HCT116 (cell line): ENCODE results near the gene TLX3. TPM values are rescaled to one million over a fixed set of nuclear protein-coding genes. Genes with fewer than 3 reads are reported as not detected.

Experiments
- ATAC-seq: fragments of 200-7000 bp; cut with Tn5 transposase; 2 replicates; pipeline ENCODE4 v1.9.1; 2020; ENCODE audit warnings: mild to moderate bottlenecking, moderate library complexity
- BruUV-seq: library from RNA; stranded (reverse); fragments of 400-500 nt; replicated peaks from 2 replicates; lab custom pipeline; 2021; lab: Mats Ljungman, UMichigan
- CTCF ChIA-PET: fragments of 300-600 bp; sonication (Branson Sonifier 250); formaldehyde crosslinking; loops from one replicate; lab custom pipeline; 2021; ENCODE audit warnings: antibody characterized with exemption; lab: Charles Lee
- POLR2A ChIA-PET: fragments of 300-600, 350-600 bp; sonication (Branson Sonifier 250); formaldehyde crosslinking; loops from one replicate; lab custom pipeline; 2021; ENCODE audit warnings: antibody characterized with exemption; lab: Charles Lee
- RAD21 ChIA-PET, 2 experiments: fragments of 300-600 bp; sonication (Branson Sonifier 250); formaldehyde crosslinking; loops; one replicate each; lab custom pipeline; 2023; ENCODE audit warnings: low total read pairs in 2 of 2; ENCODE audit not compliant: uncharacterized antibody in 2 of 2, unreplicated experiment in 2 of 2, low non-redundant PET in 1 of 2; lab: Charles Lee
- DNase-seq: peaks from one replicate; pipeline ENCODE4 v3.0.0-alpha.2; 2010; ENCODE audit warnings: low read depth, low spot score
- H2AFZ ChIP-seq: fragments of 200-600 bp; shearing (Covaris generic), sonication (generic); 2 replicates; pipeline ENCODE4 v1.6.1; 2017; ENCODE audit warnings: low read depth, mixed run types, mixed read lengths, antibody characterized with exemption, low read length; ENCODE audit not compliant: poor library complexity, severe bottlenecking
- H3K27ac ChIP-seq: 2 replicates; pipeline ENCODE4 v1.5.1; 2012; ENCODE audit warnings: low read depth, low read length
- H3K27me3 ChIP-seq: fragments of 200-600 bp; sonication (generic); 2 replicates; pipeline ENCODE4 v1.6.1; 2016; ENCODE audit warnings: mixed run types, low read length, mixed read lengths; ENCODE audit not compliant: insufficient read depth
- H3K36me3 ChIP-seq, 2 experiments: fragments of 200-500 bp in 1 of 2; fragments of 200-600 bp in 1 of 2; sonication (Bioruptor generic) in 1 of 2; sonication (generic) in 1 of 2; 2 replicates each; pipeline versions ENCODE4 v1.5.1 to v1.6.1; 2014 to 2016; ENCODE audit warnings: low read length in 2 of 2, inconsistent platforms in 1 of 2, mixed read lengths in 1 of 2, mixed run types in 1 of 2; ENCODE audit not compliant: insufficient read depth in 2 of 2, control insufficient read depth in 1 of 2
- H3K4me1 ChIP-seq, 2 experiments: fragments of 200-600 bp in 1 of 2; sonication (generic) in 1 of 2; 2 replicates each; pipeline versions ENCODE4 v1.5.1 to v1.6.1; 2012 to 2017; ENCODE audit warnings: low read length in 2 of 2, inconsistent platforms in 1 of 2, mild to moderate bottlenecking in 1 of 2, mixed read lengths in 1 of 2, mixed run types in 1 of 2, moderate library complexity in 1 of 2; ENCODE audit not compliant: insufficient read depth in 2 of 2, control insufficient read depth in 1 of 2
- H3K4me2 ChIP-seq: fragments of 200-600 bp; sonication (generic); 2 replicates; pipeline ENCODE4 v1.6.1; 2017; ENCODE audit warnings: mixed run types, low read length, mixed read lengths
- H3K4me3 ChIP-seq, 2 experiments: fragments of 200-600 bp in 1 of 2; sonication (generic) in 1 of 2; replicated peaks in 1 of 2; 2 replicates each; pipeline ENCODE4 v1.5.1; 2011 to 2016; ENCODE audit warnings: low read length in 2 of 2, control low read depth in 1 of 2, low read depth in 1 of 2, mild to moderate bottlenecking in 1 of 2, mixed read lengths in 1 of 2, mixed run types in 1 of 2
- H3K79me2 ChIP-seq: fragments of 200-600 bp; sonication (generic); 2 replicates; pipeline ENCODE4 v1.6.1; 2017; ENCODE audit warnings: mild to moderate bottlenecking, mixed run types, low read length, moderate library complexity, mixed read lengths; ENCODE audit not compliant: insufficient read depth
- H3K9ac ChIP-seq: fragments of 200-600 bp; sonication (generic); 2 replicates; pipeline ENCODE4 v1.6.1; 2016; ENCODE audit warnings: low read length, mixed read lengths
- H3K9me2 ChIP-seq: fragments of 200-600 bp; sonication (generic), shearing (Covaris generic); 2 replicates; pipeline ENCODE4 v1.6.1; 2017; ENCODE audit warnings: mixed run types, mild to moderate bottlenecking, moderate library complexity; ENCODE audit not compliant: insufficient read depth
- H3K9me3 ChIP-seq, 2 experiments: fragments of 200-500 bp in 1 of 2; fragments of 200-600 bp in 1 of 2; sonication (Bioruptor generic) in 1 of 2; sonication (generic) in 1 of 2; 2 replicates each; pipeline ENCODE4 v1.6.1; 2014 to 2017; ENCODE audit warnings: low read length in 2 of 2, mixed read lengths in 2 of 2, inconsistent platforms in 1 of 2, low read depth in 1 of 2, mild to moderate bottlenecking in 1 of 2, mixed run types in 1 of 2, moderate library complexity in 1 of 2; ENCODE audit not compliant: control insufficient read depth in 1 of 2, insufficient read depth in 1 of 2
- H4K20me1 ChIP-seq: fragments of 200-600 bp; sonication (generic), shearing (Covaris generic); 2 replicates; pipeline ENCODE4 v1.6.1; 2017; ENCODE audit warnings: mixed run types, mild to moderate bottlenecking, moderate library complexity; ENCODE audit not compliant: insufficient read depth
- CEBPB ChIP-seq: IDR thresholded peaks from 2 replicates; pipeline ENCODE4 v1.6.1; 2012; ENCODE audit warnings: low read depth
- EGR1 ChIP-seq: IDR thresholded peaks from 2 replicates; pipeline ENCODE4 v1.6.1; 2012; ENCODE audit warnings: low read depth
- EZH2 ChIP-seq: fragments of 200-600 bp; sonication (generic); IDR thresholded peaks from 2 replicates; pipeline ENCODE4 v1.6.1; 2017; ENCODE audit warnings: antibody characterized with exemption, mixed run types
- EZH2phosphoT487 ChIP-seq: fragments of 200-600 bp; IDR thresholded peaks from 2 replicates; pipeline ENCODE4 v1.6.1; 2018; ENCODE audit warnings: antibody characterized with exemption, borderline replicate concordance
- FOSL1 ChIP-seq: IDR thresholded peaks from 2 replicates; pipeline ENCODE4 v1.6.1; 2012; ENCODE audit warnings: low read depth
- JUND ChIP-seq: IDR thresholded peaks from 2 replicates; pipeline ENCODE4 v1.6.1; 2012
- POLR2A ChIP-seq: IDR thresholded peaks from 2 replicates; pipeline ENCODE4 v1.7.0; 2011; ENCODE audit warnings: borderline replicate concordance; ENCODE audit not compliant: insufficient read depth, insufficient read length; ENCODE audit errors: extremely low read depth
- RAD21 ChIP-seq: IDR thresholded peaks from 2 replicates; pipeline ENCODE4 v1.6.1; 2012; ENCODE audit warnings: low read depth, mild to moderate bottlenecking
- SP1 ChIP-seq: IDR thresholded peaks from 2 replicates; pipeline ENCODE4 v1.6.1; 2012; ENCODE audit warnings: low read depth
- ZBTB33 ChIP-seq: IDR thresholded peaks from 2 replicates; pipeline ENCODE4 v1.6.1; 2011; ENCODE audit warnings: mild to moderate bottlenecking, low read length, moderate library complexity; ENCODE audit not compliant: insufficient replicate concordance; ENCODE audit errors: extremely low read depth
- ZFX ChIP-seq: fragments of 450-650 bp; IDR thresholded peaks from 2 replicates; pipeline ENCODE4 v1.6.1; 2017
- intact Hi-C: fragments of 100-400 bp; cut with micrococcal nuclease; formaldehyde crosslinking; loops from 2 replicates; pipeline ENCODE4 v1.10.0; 2022
- total RNA-seq: library from RNA; stranded (reverse); gene quantifications from one replicate; pipeline ENCODE4 v1.2.1, GENCODE V29; 2021; ENCODE audit not compliant: unreplicated experiment
- TF ChIP-seq, protein P1 (sequence below), 3 experiments: fragments of 200-600 bp in 1 of 3; sonication (generic) in 1 of 3; IDR thresholded peaks in 2 of 3; conservative IDR thresholded peaks in 1 of 3; 2 replicates each; pipeline ENCODE4 v1.5.1; 2012 to 2017; ENCODE audit warnings: low read depth in 2 of 3, low read length in 2 of 3, antibody characterized with exemption in 1 of 3, borderline replicate concordance in 1 of 3, control low read depth in 1 of 3, mild to moderate bottlenecking in 1 of 3, mixed read lengths in 1 of 3, mixed run types in 1 of 3, moderate library complexity in 1 of 3; ENCODE audit not compliant: insufficient read depth in 1 of 3
- TF ChIP-seq, protein P2 (sequence below): IDR thresholded peaks from 2 replicates; pipeline ENCODE4 v1.6.1; 2012

Gene TLX3
- total RNA-seq, 1 experiment from 2014 or later = 4.6 TPM

DNA sequence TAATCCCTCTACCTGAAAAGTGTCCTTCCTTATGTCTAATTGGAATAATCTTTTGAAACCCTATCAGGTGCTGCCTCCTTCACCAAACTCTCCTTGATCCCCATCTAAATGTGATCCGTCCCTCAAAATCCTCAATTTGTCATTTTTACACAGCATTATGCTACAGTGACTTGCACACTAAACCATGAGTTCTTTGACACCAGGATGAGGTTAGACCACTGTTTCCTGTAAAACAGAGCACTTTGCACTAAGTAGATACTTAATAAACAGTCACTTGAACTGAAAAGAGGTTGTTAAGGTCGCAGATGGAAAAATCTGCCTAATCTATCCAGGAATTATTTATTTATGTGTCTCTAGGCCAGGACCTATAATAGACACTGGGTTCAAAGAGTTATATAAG, 44.2 kb upstream of the TLX3 start:
- H3K4me2 ChIP-seq = no peak overlapping the region
- H3K4me1 ChIP-seq = no peaks in the 10 kb centered on the region
- H3K4me3 ChIP-seq = no peak overlapping the region
- no peak for DNase-seq
- H3K9me3 ChIP-seq = no peaks in the 10 kb centered on the region
- H4K20me1 ChIP-seq = no peaks in the 10 kb centered on the region
- H3K27ac ChIP-seq = no peak overlapping the region
- H2AFZ ChIP-seq = no peak overlapping the region
- ATAC-seq = no peak
- no TSS peak for BruUV-seq
- no peaks in the 10 kb centered on the region for H3K27me3 ChIP-seq
- H3K9me2 ChIP-seq = no peaks in the 10 kb centered on the region
- no peaks in the 10 kb centered on the region for H3K79me2 ChIP-seq
- TF ChIP-seq RAD21 = no peak
- TF ChIP-seq, protein P1, sequence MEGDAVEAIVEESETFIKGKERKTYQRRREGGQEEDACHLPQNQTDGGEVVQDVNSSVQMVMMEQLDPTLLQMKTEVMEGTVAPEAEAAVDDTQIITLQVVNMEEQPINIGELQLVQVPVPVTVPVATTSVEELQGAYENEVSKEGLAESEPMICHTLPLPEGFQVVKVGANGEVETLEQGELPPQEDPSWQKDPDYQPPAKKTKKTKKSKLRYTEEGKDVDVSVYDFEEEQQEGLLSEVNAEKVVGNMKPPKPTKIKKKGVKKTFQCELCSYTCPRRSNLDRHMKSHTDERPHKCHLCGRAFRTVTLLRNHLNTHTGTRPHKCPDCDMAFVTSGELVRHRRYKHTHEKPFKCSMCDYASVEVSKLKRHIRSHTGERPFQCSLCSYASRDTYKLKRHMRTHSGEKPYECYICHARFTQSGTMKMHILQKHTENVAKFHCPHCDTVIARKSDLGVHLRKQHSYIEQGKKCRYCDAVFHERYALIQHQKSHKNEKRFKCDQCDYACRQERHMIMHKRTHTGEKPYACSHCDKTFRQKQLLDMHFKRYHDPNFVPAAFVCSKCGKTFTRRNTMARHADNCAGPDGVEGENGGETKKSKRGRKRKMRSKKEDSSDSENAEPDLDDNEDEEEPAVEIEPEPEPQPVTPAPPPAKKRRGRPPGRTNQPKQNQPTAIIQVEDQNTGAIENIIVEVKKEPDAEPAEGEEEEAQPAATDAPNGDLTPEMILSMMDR (IDR thresholded peaks at IDR 0.05 in 2 of 3, conservative IDR thresholded peaks at IDR 0.05 in 1 of 3; ENCODE audit: borderline replicate concordance in 1 of 3, insufficient read depth in 1 of 3, low read depth in 2 of 3, low read length in 2 of 3) = no peak
- no peak for TF ChIP-seq FOSL1
- TF ChIP-seq POLR2A = no peak
- TF ChIP-seq JUND = no peak
- TF ChIP-seq CEBPB = no peak
- TF ChIP-seq SP1 = no peak
- no peak for TF ChIP-seq EGR1
- ChIA-PET POLR2A (no interaction called here), RAD21 (no interaction called here), CTCF (no interaction called here)
- intact Hi-C loops = no loop called here
- H3K9ac ChIP-seq = no peak overlapping the region
- H3K36me3 ChIP-seq = no peaks in the 10 kb centered on the region

- Histone ChIP-seq H3K4me3 (no peak overlapping the region), H4K20me1 (no peaks in the 10 kb centered on the region), H3K27ac (no peak overlapping the region), H3K36me3 (no peaks in the 10 kb centered on the region), H3K9ac (no peak overlapping the region), H3K79me2 (no peaks in the 10 kb centered on the region), H3K9me2 (no peaks in the 10 kb centered on the region), H3K27me3 (no peaks in the 10 kb centered on the region), H2AFZ (no peak overlapping the region), H3K4me2 (no peak overlapping the region), H3K4me1 (no peaks in the 10 kb centered on the region), H3K9me3 (no peaks in the 10 kb centered on the region)
- DNase-seq (no peak), ATAC-seq (no peak)
- POLR2A ChIA-PET = no interaction called here
- intact Hi-C loops = no loop called here
- RAD21 ChIA-PET = no interaction called here
- BruUV-seq = no TSS peak
- CTCF ChIA-PET = no interaction called here
- TF ChIP-seq ZFX = no peak
- TF ChIP-seq, protein P2, sequence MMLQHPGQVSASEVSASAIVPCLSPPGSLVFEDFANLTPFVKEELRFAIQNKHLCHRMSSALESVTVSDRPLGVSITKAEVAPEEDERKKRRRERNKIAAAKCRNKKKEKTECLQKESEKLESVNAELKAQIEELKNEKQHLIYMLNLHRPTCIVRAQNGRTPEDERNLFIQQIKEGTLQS = no peak
- TF ChIP-seq ZBTB33 = no peak
- TF ChIP-seq EZH2phosphoT487 = no peak
- TF ChIP-seq EZH2 = no peak
These were observed 40.1 kb upstream of the TLX3 start for GRCh38 chr5:171268700-171269620.
